K562 (cell line): ENCODE measurements around the gene ORC1. TPM values are rescaled to one million over a fixed set of nuclear protein-coding genes. Genes with fewer than 3 reads are reported as not detected.

ENCODE experiments used
- CBX5 ChIP-seq: IDR thresholded peaks from 2 replicates; pipeline ENCODE4 v1.6.1; 2014; ENCODE audit warnings: low read depth, borderline replicate concordance
- ETS1 ChIP-seq: conservative IDR thresholded peaks from 2 replicates; pipeline ENCODE4 v1.6.1; 2011; ENCODE audit warnings: low read depth, mild to moderate bottlenecking, low read length; ENCODE audit not compliant: control insufficient read depth
- FOSL1 ChIP-seq: fragments of 200-800 bp; sonication (Bioruptor generic); conservative IDR thresholded peaks from 2 replicates; pipeline ENCODE4 v1.6.1; 2016; ENCODE audit warnings: missing genetic modification characterization, missing compliant biosample characterization
- HMGN3 ChIP-seq: IDR thresholded peaks from 2 replicates; pipeline ENCODE4 v1.6.1; 2011; ENCODE audit warnings: borderline replicate concordance, low read depth, mild to moderate bottlenecking, mixed read lengths, low read length; ENCODE audit not compliant: insufficient read length; ENCODE audit errors: extremely low read depth
- HNRNPH1 ChIP-seq: fragments of 200-400 bp; formaldehyde crosslinking; optimal IDR thresholded peaks from 2 replicates; pipeline ENCODE3; 2017; ENCODE audit warnings: low read depth, mild to moderate bottlenecking, low read length, moderate library complexity
- MAX ChIP-seq: sonication (generic); formaldehyde crosslinking; IDR thresholded peaks from 2 replicates; pipeline ENCODE4 v1.9.0; 2022; ENCODE audit warnings: mild to moderate bottlenecking, missing genetic modification reagents
- MXI1 ChIP-seq: IDR thresholded peaks from 2 replicates; pipeline ENCODE4 v1.6.1; 2011; ENCODE audit warnings: low read depth, mild to moderate bottlenecking, improper control_type of control experiment, low read length
- NKRF ChIP-seq: fragments of 450-650 bp; IDR thresholded peaks from 2 replicates; pipeline ENCODE4 v1.6.1; 2016; ENCODE audit warnings: borderline replicate concordance
- NR1H2 ChIP-seq: sonication (generic); formaldehyde crosslinking; IDR thresholded peaks from 2 replicates; pipeline ENCODE4 v1.4.0; 2020; ENCODE audit warnings: mild to moderate bottlenecking, missing genetic modification reagents
- OTX1 ChIP-seq: fragments of 450-650 bp; formaldehyde crosslinking; IDR thresholded peaks from 2 replicates; pipeline ENCODE4 v1.4.0; 2022; ENCODE audit warnings: mild to moderate bottlenecking
- SMAD4 ChIP-seq: fragments of 250-450 bp; sonication (Bioruptor Pico); conservative IDR thresholded peaks from 2 replicates; pipeline ENCODE4 v1.8.0; 2021; ENCODE audit warnings: inconsistent platforms, mild to moderate bottlenecking, moderate library complexity
- ZBTB40 ChIP-seq, 2 experiments: fragments of 450-650 bp in 1 of 2; sonication (generic) in 1 of 2; formaldehyde crosslinking in 1 of 2; IDR thresholded peaks; 2 replicates each; pipeline versions ENCODE4 v1.7.1 to v1.9.0; 2016 to 2022; ENCODE audit warnings: inconsistent platforms in 1 of 2, mild to moderate bottlenecking in 1 of 2, missing genetic modification reagents in 1 of 2
- ZNF239 ChIP-seq: fragments of 250-450 bp; sonication (Bioruptor Pico); IDR thresholded peaks from 2 replicates; pipeline ENCODE4 v1.4.0; 2020; ENCODE audit warnings: mild to moderate bottlenecking
- polyA plus RNA-seq, 8 experiments: library from polyadenylated mRNA; depleted of rRNA in 4 of 8; stranded (reverse) in 5 of 8; unstranded in 3 of 8; fragments of >200 nt; fragmentation: Nextera tagmentation in 2 of 8; fragmentation: Illumina TruSeq in 1 of 8; extraction: Ambion mirVana in 2 of 8; extraction: Trizol in 1 of 8; gene quantifications; 2 replicates each; pipeline versions ENCODE4 v1.2.1 to v1.2.3, GENCODE V29; 2011 to 2014; ENCODE audit warnings: inconsistent platforms in 1 of 8, missing spikeins in 1 of 8
- total RNA-seq, 7 experiments: library from RNA; depleted of rRNA in 6 of 7; stranded (reverse); fragments of >200 nt in 6 of 7; fragmentation: Illumina TruSeq in 2 of 7; extraction: Trizol in 2 of 7; gene quantifications; 2 replicates each; pipeline versions ENCODE4 v1.2.1 to v1.2.3, GENCODE V29; 2011 to 2021; ENCODE audit warnings: low replicate concordance in 1 of 7

The ORC1 gene
- total and polyA plus RNA-seq, 9 of the 15 experiments (the other 6 are each of a cell fraction or from before 2014, with no cell fraction given) = 26.4 to 91.6 (median 69.7) TPM

- TF ChIP-seq ZBTB40 (IDR thresholded peaks at IDR 0.05) = peak; percentile 94
- no peak for TF ChIP-seq ZBTB40 (CRISPR knock-in tag; IDR thresholded peaks at IDR 0.05)
- peak; percentile 45; the same call in 1 of the 2 replicates for TF ChIP-seq OTX1
- TF ChIP-seq MXI1 = no peak
- TF ChIP-seq MAX (CRISPR knock-in tag) = peak; percentile 53
- no peak for TF ChIP-seq HNRNPH1
- TF ChIP-seq CBX5 = no peak
- TF ChIP-seq NKRF = peak; percentile 69
- no peak for TF ChIP-seq ZNF239 (CRISPR knock-in tag)
- peak; percentile 69; the same call in 1 of the 2 replicates for TF ChIP-seq NR1H2 (CRISPR knock-in tag)
- peak; percentile 29; the same call in 1 of the 2 replicates for TF ChIP-seq FOSL1 (tag)
- peak; percentile 63; the same call in 1 of the 2 replicates for TF ChIP-seq ETS1
- TF ChIP-seq SMAD4 = peak; percentile 47; the same call in 1 of the 2 replicates
- peak; percentile 49 for TF ChIP-seq HMGN3
Observed at GRCh38 chr1:52404116-52404974, at the start of gene ORC1, which contains the start of gene PRPF38A (continued).
